T-helper 2 cell treated with Interferon-gamma antibody and Interleukin-4, amounts not matched to agents 5 μg/mL and 100 μg/mL, for 36 hours (primary cell): ENCODE measurements around the gene CCRL2.
A peak's percentile ranks its signal among the peaks of the same experiment; 100 is the strongest.

Source experiments
- DNase-seq: peaks from one replicate; pipeline ENCODE4 v3.0.0; 2021; ENCODE audit warnings: low spot score
- H3K27ac Mint-ChIP-seq: one replicate; pipeline ENCODE4 v1.8.0; 2021; ENCODE audit warnings: mild to moderate bottlenecking, mixed read lengths
- H3K27me3 Mint-ChIP-seq: one replicate; pipeline ENCODE4 v1.8.0; 2021; ENCODE audit warnings: low read depth, mixed read lengths
- H3K36me3 Mint-ChIP-seq: one replicate; pipeline ENCODE4 v1.8.0; 2021; ENCODE audit warnings: low read depth, mixed read lengths
- H3K4me1 Mint-ChIP-seq: one replicate; pipeline ENCODE4 v1.8.0; 2021; ENCODE audit warnings: low read depth, mixed read lengths
- H3K4me3 Mint-ChIP-seq: one replicate; pipeline ENCODE4 v1.8.0; 2022; ENCODE audit warnings: mild to moderate bottlenecking, moderate library complexity, mixed read lengths
- H3K9me3 Mint-ChIP-seq: one replicate; pipeline ENCODE4 v1.8.0; 2021; ENCODE audit warnings: mixed read lengths

Gene CCRL2, protein sequence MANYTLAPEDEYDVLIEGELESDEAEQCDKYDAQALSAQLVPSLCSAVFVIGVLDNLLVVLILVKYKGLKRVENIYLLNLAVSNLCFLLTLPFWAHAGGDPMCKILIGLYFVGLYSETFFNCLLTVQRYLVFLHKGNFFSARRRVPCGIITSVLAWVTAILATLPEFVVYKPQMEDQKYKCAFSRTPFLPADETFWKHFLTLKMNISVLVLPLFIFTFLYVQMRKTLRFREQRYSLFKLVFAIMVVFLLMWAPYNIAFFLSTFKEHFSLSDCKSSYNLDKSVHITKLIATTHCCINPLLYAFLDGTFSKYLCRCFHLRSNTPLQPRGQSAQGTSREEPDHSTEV

GRCh38 chr3:46406788-46407611, at the start of gene CCRL2, which contains the start of gene CCR5AS:
Gene CCRL2 (plus strand): TSS chr3:46407259. CDS start chr3:46408080, 821 bp downstream.
Gene CCR5AS (minus strand): TSS chr3:46407066.
- Mint-ChIP-seq H3K4me1 (peaks cover 25% of the 10 kb centered on the region), H3K27me3 (peaks cover 19% of the 10 kb centered on the region), H3K4me3 (peak within 1 kb of the TSS; percentile 85), H3K9me3 (peaks cover 5% of the 10 kb centered on the region), H3K27ac (peak within 1 kb of the TSS; percentile 91), H3K36me3 (peaks cover 1% of the 10 kb centered on the region)
- peak; percentile 25 for DNase-seq

DNA sequence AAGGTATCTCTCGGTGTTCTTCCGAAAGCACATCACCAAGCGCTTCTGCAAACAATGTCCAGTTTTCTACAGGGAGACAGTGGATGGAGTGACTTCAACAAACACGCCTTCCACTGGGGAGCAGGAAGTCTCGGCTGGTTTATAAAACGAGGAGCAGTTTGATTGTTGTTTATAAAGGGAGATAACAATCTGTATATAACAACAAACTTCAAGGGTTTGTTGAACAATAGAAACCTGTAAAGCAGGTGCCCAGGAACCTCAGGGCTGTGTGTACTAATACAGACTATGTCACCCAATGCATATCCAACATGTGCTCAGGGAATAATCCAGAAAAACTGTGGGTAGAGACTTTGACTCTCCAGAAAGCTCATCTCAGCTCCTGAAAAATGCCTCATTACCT, 48.6 kb upstream of the CCRL2 start:
- H3K36me3 Mint-ChIP-seq, result peaks cover 26% of the 10 kb centered on the region
- no peak for DNase-seq
- H3K4me1 Mint-ChIP-seq, result peaks cover 42% of the 10 kb centered on the region
- peaks cover 74% of the 10 kb centered on the region for H3K27me3 Mint-ChIP-seq
- H3K9me3 Mint-ChIP-seq, result no peaks in the 10 kb centered on the region
- no peak overlapping the region for H3K27ac Mint-ChIP-seq
- no peak overlapping the region for H3K4me3 Mint-ChIP-seq

- no peak for DNase-seq
- Mint-ChIP-seq H3K9me3 (no peaks in the 10 kb centered on the region), H3K4me3 (no peak overlapping the region), H3K27ac (no peak overlapping the region), H3K4me1 (peaks cover 35% of the 10 kb centered on the region), H3K36me3 (peaks cover 26% of the 10 kb centered on the region), H3K27me3 (peaks cover 79% of the 10 kb centered on the region)
Observed at GRCh38 chr3:46359733-46360493, 47.1 kb upstream of the CCRL2 start.

- Mint-ChIP-seq H3K27me3 (peaks cover 78% of the 10 kb centered on the region), H3K4me1 (peaks cover 30% of the 10 kb centered on the region), H3K9me3 (no peaks in the 10 kb centered on the region), H3K4me3 (no peak overlapping the region), H3K36me3 (peaks cover 20% of the 10 kb centered on the region), H3K27ac (no peak overlapping the region)
- no peak for DNase-seq
Observed at GRCh38 chr3:46360907-46361306, 46.2 kb upstream of the CCRL2 start.

- no peak for DNase-seq
- peaks cover 30% of the 10 kb centered on the region for H3K4me1 Mint-ChIP-seq
- H3K9me3 Mint-ChIP-seq, result no peaks in the 10 kb centered on the region
- peak overlapping the region; percentile 18 for H3K27ac Mint-ChIP-seq
- H3K4me3 Mint-ChIP-seq, result no peak overlapping the region
- H3K27me3 Mint-ChIP-seq, result peaks cover 78% of the 10 kb centered on the region
- H3K36me3 Mint-ChIP-seq, result peaks cover 19% of the 10 kb centered on the region
Observed at GRCh38 chr3:46361408-46362283, 45.4 kb upstream of the CCRL2 start.

DNA sequence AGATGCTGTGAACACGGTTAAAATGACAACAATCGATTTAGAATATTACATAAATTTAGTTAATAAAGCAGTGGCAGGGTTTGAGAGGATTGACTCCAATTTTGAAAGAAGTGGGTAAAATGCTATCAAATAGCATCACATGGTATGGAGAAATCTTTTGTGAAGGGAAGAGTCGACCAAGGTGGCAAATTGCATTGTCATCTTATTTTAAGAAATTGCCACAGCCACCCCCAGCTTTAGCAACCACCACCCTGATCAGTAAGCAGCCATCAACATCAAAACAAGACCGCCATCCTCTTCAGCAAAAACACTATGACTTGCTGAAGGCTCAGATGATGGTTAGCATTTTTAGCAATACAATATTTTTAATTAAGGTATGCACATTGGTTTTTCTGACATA, 42.0 kb upstream of the CCRL2 start:
- H3K27ac Mint-ChIP-seq, result no peak overlapping the region
- peaks cover 8% of the 10 kb centered on the region for H3K36me3 Mint-ChIP-seq
- no peaks in the 10 kb centered on the region for H3K9me3 Mint-ChIP-seq
- peaks cover 41% of the 10 kb centered on the region for H3K4me1 Mint-ChIP-seq
- DNase-seq, result no peak
- peaks cover 63% of the 10 kb centered on the region for H3K27me3 Mint-ChIP-seq
- H3K4me3 Mint-ChIP-seq, result no peak overlapping the region

GRCh38 chr3:46365737-46366524, 41.1 kb upstream of the CCRL2 start:
- H3K4me1 Mint-ChIP-seq, result peaks cover 45% of the 10 kb centered on the region
- DNase-seq, result no peak
- H3K27ac Mint-ChIP-seq, result no peak overlapping the region
- no peak overlapping the region for H3K4me3 Mint-ChIP-seq
- peaks cover 57% of the 10 kb centered on the region for H3K27me3 Mint-ChIP-seq
- peaks cover 8% of the 10 kb centered on the region for H3K36me3 Mint-ChIP-seq
- no peaks in the 10 kb centered on the region for H3K9me3 Mint-ChIP-seq

GRCh38 chr3:46367811-46368210, 39.2 kb upstream of the CCRL2 start:
- Mint-ChIP-seq H3K4me3 (no peak overlapping the region), H3K4me1 (peaks cover 57% of the 10 kb centered on the region), H3K27me3 (peaks cover 52% of the 10 kb centered on the region), H3K27ac (no peak overlapping the region), H3K36me3 (peaks cover 6% of the 10 kb centered on the region), H3K9me3 (no peaks in the 10 kb centered on the region)
- no peak for DNase-seq

DNA sequence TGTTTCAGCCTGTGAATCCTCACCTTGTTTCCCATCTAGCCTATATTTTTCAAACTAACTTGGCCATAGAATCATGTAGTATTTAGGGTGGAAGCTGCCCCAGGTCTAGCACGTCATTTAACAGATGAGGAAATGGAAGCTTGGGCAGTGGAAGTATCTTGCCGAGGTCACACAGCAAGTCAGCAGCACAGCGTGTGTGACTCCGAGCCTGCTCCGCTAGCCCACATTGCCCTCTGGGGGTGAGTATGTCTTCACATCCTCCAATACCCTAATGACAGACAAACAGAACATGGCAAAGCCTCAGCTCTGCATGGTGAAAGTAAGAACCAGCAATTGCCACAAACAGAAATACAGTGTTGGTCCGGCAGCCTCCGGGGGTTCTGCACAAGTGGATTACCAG, 38.5 kb upstream of the CCRL2 start:
- Mint-ChIP-seq H3K36me3 (peaks cover 6% of the 10 kb centered on the region), H3K27ac (peak overlapping the region; percentile 19), H3K27me3 (peaks cover 55% of the 10 kb centered on the region), H3K4me3 (no peak overlapping the region), H3K4me1 (peaks cover 56% of the 10 kb centered on the region), H3K9me3 (no peaks in the 10 kb centered on the region)
- DNase-seq, result peak; percentile 21

DNA sequence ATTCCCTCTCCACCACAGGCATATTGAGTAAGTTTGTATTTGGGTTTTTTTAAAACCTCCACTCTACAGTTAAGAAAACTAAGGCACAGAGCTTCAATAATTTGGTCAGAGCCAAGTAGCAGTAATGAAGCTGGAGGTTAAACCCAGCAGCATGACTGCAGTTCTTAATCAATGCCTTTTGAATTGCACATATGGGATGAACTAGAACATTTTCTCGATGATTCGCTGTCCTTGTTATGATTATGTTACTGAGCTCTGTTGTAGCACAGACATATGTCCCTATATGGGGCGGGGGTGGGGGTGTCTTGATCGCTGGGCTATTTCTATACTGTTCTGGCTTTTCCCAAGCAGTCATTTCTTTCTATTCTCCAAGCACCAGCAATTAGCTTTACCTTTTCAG, 37.9 kb upstream of the CCRL2 start:
- Mint-ChIP-seq H3K4me1 (peaks cover 53% of the 10 kb centered on the region), H3K4me3 (peak overlapping the region; percentile 59), H3K27ac (peak overlapping the region; percentile 84), H3K36me3 (peaks cover 6% of the 10 kb centered on the region), H3K27me3 (peaks cover 53% of the 10 kb centered on the region), H3K9me3 (no peaks in the 10 kb centered on the region)
- no peak for DNase-seq

DNA sequence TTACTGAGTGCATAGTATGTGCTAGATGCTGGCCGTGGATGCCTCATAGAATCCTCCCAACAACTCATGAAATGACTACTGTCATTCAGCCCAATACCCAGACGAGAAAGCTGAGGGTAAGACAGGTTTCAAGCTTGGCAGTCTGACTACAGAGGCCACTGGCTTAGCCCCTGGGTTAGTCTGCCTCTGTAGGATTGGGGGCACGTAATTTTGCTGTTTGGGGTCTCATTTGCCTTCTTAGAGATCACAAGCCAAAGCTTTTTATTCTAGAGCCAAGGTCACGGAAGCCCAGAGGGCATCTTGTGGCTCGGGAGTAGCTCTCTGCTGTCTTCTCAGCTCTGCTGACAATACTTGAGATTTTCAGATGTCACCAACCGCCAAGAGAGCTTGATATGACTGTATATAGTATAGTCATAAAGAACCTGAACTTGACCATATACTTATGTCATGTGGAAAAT, 37.4 kb upstream of the CCRL2 start:
- Mint-ChIP-seq H3K4me3 (peak overlapping the region; percentile 59), H3K27ac (peak overlapping the region; percentile 84), H3K4me1 (peaks cover 58% of the 10 kb centered on the region), H3K27me3 (peaks cover 54% of the 10 kb centered on the region), H3K36me3 (peaks cover 8% of the 10 kb centered on the region), H3K9me3 (no peaks in the 10 kb centered on the region)
- peak; percentile 65 for DNase-seq

DNA sequence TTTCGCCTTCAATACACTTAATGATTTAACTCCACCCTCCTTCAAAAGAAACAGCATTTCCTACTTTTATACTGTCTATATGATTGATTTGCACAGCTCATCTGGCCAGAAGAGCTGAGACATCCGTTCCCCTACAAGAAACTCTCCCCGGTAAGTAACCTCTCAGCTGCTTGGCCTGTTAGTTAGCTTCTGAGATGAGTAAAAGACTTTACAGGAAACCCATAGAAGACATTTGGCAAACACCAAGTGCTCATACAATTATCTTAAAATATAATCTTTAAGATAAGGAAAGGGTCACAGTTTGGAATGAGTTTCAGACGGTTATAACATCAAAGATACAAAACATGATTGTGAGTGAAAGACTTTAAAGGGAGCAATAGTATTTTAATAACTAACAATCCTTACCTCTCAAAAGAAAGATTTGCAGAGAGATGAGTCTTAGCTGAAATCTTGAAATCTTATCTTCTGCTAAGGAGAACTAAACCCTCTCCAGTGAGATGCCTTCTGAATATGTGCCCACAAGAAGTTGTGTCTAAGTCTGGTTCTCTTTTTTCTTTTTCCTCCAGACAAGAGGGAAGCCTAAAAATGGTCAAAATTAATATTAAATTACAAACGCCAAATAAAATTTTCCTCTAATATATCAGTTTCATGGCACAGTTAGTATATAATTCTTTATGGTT, 36.1 kb upstream of the CCRL2 start, which contains the start of gene CCR5:
TSS of gene CCR5 (plus strand) at position 108 of the 680 bp plus-strand sequence. CDS start 1,957 bp downstream, outside the sequence.
- peak within 1 kb of the TSS; percentile 84 for H3K27ac Mint-ChIP-seq
- H3K4me3 Mint-ChIP-seq, result peak within 1 kb of the TSS; percentile 70
- H3K9me3 Mint-ChIP-seq, result no peaks in the 10 kb centered on the region
- peaks cover 8% of the 10 kb centered on the region for H3K36me3 Mint-ChIP-seq
- peaks cover 54% of the 10 kb centered on the region for H3K27me3 Mint-ChIP-seq
- DNase-seq, result peak; percentile 54
- H3K4me1 Mint-ChIP-seq, result peaks cover 63% of the 10 kb centered on the region
